Amniotic stem cell (primary cell): Measurements from ENCODE around the gene SEMA4G.
A peak's percentile ranks its signal among the peaks of the same experiment; 100 is the strongest.

ENCODE experiments used
- DNase-seq: peaks from one replicate; lab custom pipeline; 2025; lab: John Stamatoyannopoulos, UW

SEMA4G gene

GRCh38 chr10:101007915-101008822 is 38.9 kb downstream of the SEMA4G start:
- DNase-seq: no peak

- DNase-seq: no peak
Observed at GRCh38 chr10:101008823-101009423, 39.6 kb downstream of the SEMA4G start.

- no peak for DNase-seq
Observed at GRCh38 chr10:101010329-101010728, 41.0 kb downstream of the SEMA4G start.

- no peak for DNase-seq
Observed at GRCh38 chr10:101011517-101012423, 42.5 kb downstream of the SEMA4G start.

GRCh38 chr10:101012525-101013364 is 43.4 kb downstream of the SEMA4G start:
- peak; percentile 91 for DNase-seq

GRCh38 chr10:101013365-101013825 is 44.1 kb downstream of the SEMA4G start:
- DNase-seq: no peak

- peak; percentile 51 for DNase-seq
Observed at GRCh38 chr10:101014230-101014884, 45.1 kb downstream of the SEMA4G start.

GRCh38 chr10:101014966-101015581 is 45.8 kb downstream of the SEMA4G start:
- peak; percentile 70 for DNase-seq

GRCh38 chr10:101015582-101015973 is 46.3 kb downstream of the SEMA4G start:
- no peak for DNase-seq

- no peak for DNase-seq
Observed at GRCh38 chr10:101016814-101017213, 47.5 kb downstream of the SEMA4G start.

- DNase-seq: no peak
Observed at GRCh38 chr10:101018118-101018599, 48.9 kb downstream of the SEMA4G start.

- peak; percentile 76 for DNase-seq
Observed at GRCh38 chr10:101018600-101019439, 49.5 kb downstream of the SEMA4G start.
